ENCODE measurements around the gene NLRC5.
"Not testable (repeated sequence)": the region's sequence is repeated elsewhere in the genome, so short reads cannot be mapped to it uniquely, and the experiment has no call there.

NLRC5 gene

GRCh38 chr16:57001026-57001679, 11.8 kb downstream of the NLRC5 start:
- DNase-seq, result no peak

GRCh38 chr16:57003439-57004386, 14.4 kb downstream of the NLRC5 start:
- no peak for DNase-seq

DNA sequence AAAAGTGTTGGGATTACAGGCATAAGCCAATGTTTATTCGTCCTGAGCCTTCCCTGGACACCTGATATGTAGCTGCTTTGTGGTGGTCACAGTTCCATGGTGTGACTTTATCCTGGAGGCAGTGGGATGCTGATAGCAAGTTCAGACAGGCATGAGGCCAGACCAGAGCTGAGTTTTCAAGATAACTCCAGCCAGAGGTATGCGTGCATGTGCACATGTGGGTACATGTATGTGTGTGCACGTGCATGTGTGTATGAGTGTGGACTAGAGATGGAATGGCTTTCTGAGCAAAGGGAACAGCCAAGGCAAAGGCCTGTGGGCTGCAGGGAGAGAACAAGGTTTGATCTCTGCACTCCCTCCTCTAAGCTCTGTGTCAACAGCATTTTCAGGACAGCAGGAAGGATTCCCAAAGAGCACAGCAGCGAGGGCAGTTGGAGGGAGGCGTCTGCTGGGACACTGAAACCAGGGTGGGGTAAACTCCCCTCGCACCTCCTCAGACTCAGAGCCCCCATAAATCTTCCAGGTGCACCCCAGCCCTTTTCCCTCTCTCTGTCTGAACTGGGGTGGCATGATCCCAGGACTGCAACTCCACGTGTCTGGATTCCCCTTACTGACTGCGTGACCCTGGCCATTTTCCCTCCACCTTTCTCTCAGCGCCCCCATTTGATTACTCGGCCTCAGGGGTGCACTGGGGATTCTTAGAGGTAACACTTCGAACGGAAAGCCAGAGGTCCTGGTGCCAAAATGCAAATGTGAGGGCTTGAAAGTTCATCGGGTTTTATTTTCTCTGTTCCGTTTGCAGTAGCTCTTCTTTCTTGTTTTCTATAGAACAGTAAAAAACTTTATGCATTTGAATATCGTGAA, 15.3 kb downstream of the NLRC5 start:
- DNase-seq, result no peak

DNA sequence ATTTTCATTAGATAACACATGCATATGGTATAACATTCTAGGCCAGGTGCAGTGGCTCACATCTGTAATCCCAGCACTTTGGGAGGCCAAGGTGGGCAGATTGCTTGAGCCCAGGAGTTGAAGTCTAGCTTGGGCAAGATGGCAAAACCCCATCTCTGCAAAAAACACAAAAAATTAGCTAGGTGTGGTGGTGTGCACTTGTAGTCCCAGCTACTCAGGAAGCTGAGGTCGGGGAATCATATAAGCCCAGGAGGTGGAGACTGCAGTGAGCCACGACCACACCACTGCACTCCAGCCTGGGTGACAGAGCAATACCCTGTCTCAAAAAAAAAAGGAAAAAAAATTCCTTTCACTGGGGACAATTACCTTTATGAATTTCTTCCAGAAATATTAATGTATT, 16.2 kb downstream of the NLRC5 start:
- DNase-seq, result not testable (repeated sequence)

DNA sequence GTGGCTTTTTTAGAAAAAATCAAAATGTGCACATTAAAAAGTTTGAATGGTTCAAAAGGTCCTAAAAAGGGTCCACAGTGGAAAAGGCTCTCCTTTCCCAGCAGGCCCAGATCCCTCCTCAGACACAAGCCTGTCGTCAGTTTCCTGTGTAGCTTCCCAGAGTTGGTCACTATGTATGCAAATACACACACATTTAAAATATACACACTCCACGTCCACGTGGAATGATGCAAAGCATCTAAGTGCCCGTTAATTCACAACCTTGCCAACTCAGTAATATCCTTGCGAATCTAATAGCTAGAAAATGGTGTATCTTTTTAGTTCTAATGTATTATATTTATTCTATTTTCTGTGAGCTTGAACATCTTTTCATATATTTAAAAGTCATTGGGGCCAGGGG, 17.7 kb downstream of the NLRC5 start:
- no peak for DNase-seq

DNA sequence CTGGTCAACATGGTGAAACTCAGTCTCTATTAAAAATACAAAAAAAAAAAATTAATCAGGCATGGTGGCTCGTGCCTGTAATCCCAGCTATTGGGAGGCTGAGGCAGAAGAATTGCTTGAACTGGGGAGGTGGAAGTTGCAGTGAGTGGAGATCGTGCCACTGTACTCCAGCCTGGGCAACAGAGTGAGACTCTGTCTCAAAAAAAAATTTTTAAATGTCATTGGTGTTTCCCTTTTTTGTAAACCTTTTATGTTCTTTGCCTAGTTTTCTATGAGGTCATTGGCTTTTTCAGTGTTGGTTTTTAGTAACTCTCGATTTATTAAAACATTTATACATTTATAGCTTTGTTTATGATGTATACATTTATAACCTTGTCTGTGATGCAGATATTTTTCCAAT, 18.2 kb downstream of the NLRC5 start:
- DNase-seq, result no peak

DNA sequence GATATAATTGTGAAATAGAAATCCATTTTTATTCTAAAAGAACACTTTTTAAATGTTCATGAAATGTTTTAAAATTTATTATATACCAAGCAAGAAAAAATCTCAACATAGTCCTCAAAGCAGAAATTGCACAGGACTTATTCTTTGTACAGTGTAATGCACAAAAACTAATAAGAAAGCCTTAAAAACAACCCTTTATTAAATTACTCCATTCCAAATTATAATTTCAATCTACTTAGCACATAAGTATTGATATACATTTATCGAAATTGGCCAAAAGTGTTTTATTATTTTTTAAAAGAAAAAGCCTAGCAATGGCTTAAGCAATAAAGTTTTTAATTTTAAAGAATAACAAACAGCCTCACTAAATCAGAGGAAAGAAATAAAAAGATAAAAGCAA, 19.1 kb downstream of the NLRC5 start:
- DNase-seq, result no peak

DNA sequence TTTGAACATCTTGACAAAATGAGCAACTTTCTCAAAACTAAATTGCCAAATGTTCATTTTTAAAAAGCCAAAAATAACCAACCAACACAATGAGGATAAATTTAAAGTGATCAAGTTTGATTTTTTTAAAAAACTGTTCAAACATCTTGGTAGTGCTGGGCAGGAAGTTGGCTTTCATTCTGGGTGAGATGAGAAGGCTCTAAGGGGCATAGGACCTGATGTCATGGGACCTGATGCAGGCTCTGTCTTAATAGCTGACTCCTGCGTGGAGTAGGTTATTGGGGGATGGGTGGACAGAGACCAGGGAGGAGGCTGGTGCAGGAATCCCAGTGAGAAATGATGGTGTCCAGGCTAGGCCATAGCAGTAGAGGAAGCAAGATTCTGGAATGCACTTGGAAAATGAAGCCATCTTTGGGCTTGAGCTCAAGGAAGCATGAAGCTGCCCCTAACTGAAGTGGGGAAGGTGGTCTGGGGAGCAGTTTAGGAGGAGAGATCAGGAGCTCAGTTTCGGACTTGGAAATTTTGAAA, 20.4 kb downstream of the NLRC5 start:
- peak; percentile 48 for DNase-seq

DNA sequence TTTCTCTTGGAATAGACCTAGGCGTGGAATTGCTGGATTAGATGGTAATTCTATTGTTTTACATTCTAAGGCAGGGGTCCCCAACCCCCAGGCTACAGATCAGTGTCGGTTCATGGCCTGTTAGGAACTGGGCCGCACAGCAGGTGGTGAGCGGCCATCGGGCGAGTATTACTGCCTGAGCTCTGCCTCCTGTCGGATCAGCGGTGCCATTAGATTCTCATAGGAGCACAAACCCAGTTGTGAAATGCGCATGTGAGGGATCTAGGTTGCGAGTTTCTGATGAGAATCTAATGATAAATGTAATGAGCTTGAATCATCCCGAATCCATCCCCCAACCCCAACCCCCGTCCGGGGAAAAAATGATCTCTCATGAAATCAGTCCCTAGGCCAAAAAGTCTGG, 23.0 kb downstream of the NLRC5 start:
- no peak for DNase-seq

DNA sequence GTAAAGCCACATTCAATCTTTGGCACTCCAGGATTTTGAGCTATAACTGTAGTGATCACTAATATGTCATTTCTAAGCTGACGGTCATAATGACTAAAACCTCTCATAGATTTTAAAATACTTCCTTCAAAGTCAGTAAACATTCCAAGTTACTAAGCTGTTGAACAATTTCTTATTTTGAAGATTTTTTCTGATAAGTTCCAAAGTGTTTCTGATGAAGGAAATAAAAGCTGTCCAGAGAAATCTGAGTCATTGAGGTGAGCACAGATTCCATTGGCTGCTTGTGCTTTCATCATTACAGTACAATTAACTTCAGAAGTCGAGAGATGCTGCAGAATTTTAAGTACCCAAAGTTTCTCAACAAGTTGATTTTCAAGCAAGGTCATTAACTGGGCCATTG, 23.9 kb downstream of the NLRC5 start:
- DNase-seq, result peak; percentile 54

DNA sequence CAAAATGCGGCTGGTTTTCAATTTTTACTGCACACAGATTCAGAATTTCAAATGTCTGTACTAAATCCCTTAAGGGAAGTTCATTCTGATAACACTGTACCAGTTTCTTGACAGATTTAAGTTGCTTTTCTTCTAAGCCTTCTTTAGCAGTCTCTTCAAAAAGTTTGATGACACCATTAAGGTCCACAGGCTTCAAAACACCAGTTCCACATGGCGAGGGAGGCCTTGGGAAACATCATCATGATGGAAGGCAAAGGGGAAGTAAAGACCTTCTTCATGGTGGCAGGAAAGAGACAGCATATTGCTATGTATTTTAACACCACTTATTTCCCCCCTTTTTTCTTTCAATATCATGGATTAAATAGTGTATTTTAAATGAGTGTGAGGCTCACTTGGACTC, 24.5 kb downstream of the NLRC5 start:
- no peak for DNase-seq

DNA sequence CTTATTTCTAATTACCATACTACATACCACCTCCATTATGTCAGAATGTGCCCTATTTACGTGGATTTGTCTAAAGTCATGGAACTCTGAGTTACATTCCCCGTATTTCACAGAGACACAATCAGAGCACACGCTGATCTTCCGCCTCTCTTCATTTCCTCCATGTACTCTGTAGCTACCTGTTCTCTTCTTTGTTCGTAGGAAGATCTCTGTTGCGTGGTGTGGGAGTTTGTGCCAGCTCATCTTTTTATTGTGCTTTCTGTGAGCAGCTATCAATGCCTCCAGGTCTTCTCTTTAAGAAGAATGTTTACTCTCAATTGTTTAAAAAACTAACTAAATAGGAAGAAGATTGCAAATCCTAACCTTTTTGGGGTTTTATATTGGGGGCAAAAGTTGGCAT, 26.9 kb downstream of the NLRC5 start:
- DNase-seq, result no peak

GRCh38 chr16:57016831-57017230, 27.5 kb downstream of the NLRC5 start:
- no peak for DNase-seq

- peak; percentile 39 for DNase-seq
These were observed 27.9 kb downstream of the NLRC5 start for GRCh38 chr16:57017251-57017650.

GRCh38 chr16:57019746-57020145, 30.4 kb downstream of the NLRC5 start:
- DNase-seq, result no peak

DNA sequence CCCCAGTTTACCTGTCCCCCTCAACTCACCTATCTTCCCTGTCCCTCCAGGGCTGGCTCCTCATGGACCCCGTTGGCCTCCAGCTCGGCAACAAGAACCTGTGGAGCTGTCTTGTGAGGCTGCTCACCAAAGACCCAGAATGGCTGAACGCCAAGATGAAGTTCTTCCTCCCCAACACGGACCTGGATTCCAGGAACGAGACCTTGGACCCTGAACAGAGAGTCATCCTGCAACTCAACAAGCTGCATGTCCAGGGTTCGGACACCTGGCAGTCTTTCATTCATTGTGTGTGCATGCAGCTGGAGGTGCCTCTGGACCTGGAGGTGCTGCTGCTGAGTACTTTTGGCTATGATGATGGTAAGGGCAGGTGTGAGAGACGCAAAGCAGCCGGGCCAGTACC, 31.3 kb downstream of the NLRC5 start:
- no peak for DNase-seq

DNA sequence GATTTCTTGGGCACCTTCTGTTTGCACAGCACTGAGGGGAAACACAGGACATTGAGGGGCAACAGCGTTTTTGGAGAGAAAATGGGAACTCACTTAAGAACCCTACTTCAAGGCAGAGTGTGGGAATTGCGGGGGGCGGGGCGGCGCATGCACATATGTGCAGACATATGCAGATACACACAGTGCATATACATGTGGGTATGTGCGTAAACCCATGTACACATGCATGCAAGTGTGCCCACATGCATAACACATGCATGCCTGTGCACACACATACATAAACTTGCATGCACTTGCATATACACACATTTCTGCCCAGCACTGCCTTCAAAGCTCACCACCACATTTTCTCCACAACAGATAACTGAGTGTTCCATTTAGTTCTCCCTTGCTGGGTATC, 32.4 kb downstream of the NLRC5 start:
- DNase-seq, result no peak

- DNase-seq, result no peak
These were observed 33.1 kb downstream of the NLRC5 start for GRCh38 chr16:57022445-57022844.

- DNase-seq, result no peak
These were observed 34.3 kb downstream of the NLRC5 start for GRCh38 chr16:57023541-57024249.

GRCh38 chr16:57024894-57025680, 35.7 kb downstream of the NLRC5 start:
- DNase-seq, result no peak

DNA sequence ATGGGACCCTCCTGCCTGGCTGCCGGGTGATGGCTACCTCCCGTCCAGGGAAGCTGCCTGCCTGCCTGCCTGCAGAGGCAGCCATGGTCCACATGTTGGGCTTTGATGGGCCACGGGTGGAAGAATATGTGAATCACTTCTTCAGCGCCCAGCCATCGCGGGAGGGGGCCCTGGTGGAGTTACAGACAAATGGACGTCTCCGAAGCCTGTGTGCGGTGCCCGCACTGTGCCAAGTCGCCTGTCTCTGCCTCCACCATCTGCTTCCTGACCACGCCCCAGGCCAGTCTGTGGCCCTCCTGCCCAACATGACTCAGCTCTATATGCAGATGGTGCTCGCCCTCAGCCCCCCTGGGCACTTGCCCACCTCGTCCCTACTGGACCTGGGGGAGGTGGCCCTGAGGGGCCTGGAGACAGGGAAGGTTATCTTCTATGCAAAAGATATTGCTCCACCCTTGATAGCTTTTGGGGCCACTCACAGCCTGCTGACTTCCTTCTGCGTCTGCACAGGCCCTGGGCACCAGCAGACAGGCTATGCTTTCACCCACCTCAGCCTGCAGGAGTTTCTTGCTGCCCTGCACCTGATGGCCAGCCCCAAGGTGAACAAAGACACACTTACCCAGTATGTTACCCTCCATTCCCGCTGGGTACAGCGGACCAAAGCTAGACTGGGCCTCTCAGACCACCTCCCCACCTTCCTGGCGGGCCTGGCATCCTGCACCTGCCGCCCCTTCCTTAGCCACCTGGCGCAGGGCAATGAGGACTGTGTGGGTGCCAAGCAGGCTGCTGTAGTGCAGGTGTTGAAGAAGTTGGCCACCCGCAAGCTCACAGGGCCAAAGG, 36.8 kb downstream of the NLRC5 start:
- DNase-seq, result no peak

All from activated CD4-positive, alpha-beta T cell treated with anti-CD3 and anti-CD28 coated beads, Interleukin-10, Interleukin-2, amounts not matched to agents 100 ng/mL and 50 ng/mL, durations not matched to agents 16 hours and 8 hours (primary cell).